Measurements from ENCODE around the gene ULK1.

ULK1 gene

GRCh38 chr12:131963381-131963780 is 69.0 kb downstream of the ULK1 start:
- Histone ChIP-seq H3K4me1 (ENCODE audit: control insufficient read depth, insufficient read depth, low read length) (no peaks in the 10 kb centered on the region), H3K4me3 (ENCODE audit: low read depth, low read length) (no peak overlapping the region), H3K36me3 (ENCODE audit: control insufficient read depth, insufficient read depth, low read length) (peaks cover 4% of the 10 kb centered on the region), H3K9ac (ENCODE audit: low read depth, low read length) (no peak overlapping the region), H3K9me3 (ENCODE audit: control insufficient read depth, insufficient read depth, low read length) (no peaks in the 10 kb centered on the region), H3K27me3 (ENCODE audit: control insufficient read depth, insufficient read depth, low read length) (no peaks in the 10 kb centered on the region)

- Histone ChIP-seq H3K36me3 (ENCODE audit: control insufficient read depth, insufficient read depth, low read length) (peaks cover 4% of the 10 kb centered on the region), H3K27me3 (ENCODE audit: control insufficient read depth, insufficient read depth, low read length) (no peaks in the 10 kb centered on the region), H3K4me3 (ENCODE audit: low read depth, low read length) (no peak overlapping the region), H3K9me3 (ENCODE audit: control insufficient read depth, insufficient read depth, low read length) (no peaks in the 10 kb centered on the region), H3K4me1 (ENCODE audit: control insufficient read depth, insufficient read depth, low read length) (no peaks in the 10 kb centered on the region), H3K9ac (ENCODE audit: low read depth, low read length) (no peak overlapping the region)
Observed at GRCh38 chr12:131965073-131965472, 70.7 kb downstream of the ULK1 start.

GRCh38 chr12:131971226-131971625 is 76.8 kb downstream of the ULK1 start:
- Histone ChIP-seq H3K4me1 (ENCODE audit: control insufficient read depth, insufficient read depth, low read length) (no peaks in the 10 kb centered on the region), H3K9ac (ENCODE audit: low read depth, low read length) (no peak overlapping the region), H3K36me3 (ENCODE audit: control insufficient read depth, insufficient read depth, low read length) (no peaks in the 10 kb centered on the region), H3K27me3 (ENCODE audit: control insufficient read depth, insufficient read depth, low read length) (no peaks in the 10 kb centered on the region), H3K9me3 (ENCODE audit: control insufficient read depth, insufficient read depth, low read length) (no peaks in the 10 kb centered on the region), H3K4me3 (ENCODE audit: low read depth, low read length) (no peak overlapping the region)

All from iPS-15b (cell line).